SU-DHL-6 (cell line): ENCODE measurements around the gene ACAP1.

Experiments used
- H2AFZ ChIP-seq: fragments of 200-600 bp; sonication (generic); 2 replicates; pipeline ENCODE4 v1.6.1; 2014; ENCODE audit warnings: low read depth, mild to moderate bottlenecking, moderate library complexity, mixed read lengths, antibody characterized with exemption, low read length; ENCODE audit not compliant: severe bottlenecking
- H3F3A ChIP-seq: fragments of 200-600 bp; shearing (Covaris generic); 2 replicates; pipeline ENCODE4 v1.6.0; 2016; ENCODE audit warnings: antibody characterized with exemption, mild to moderate bottlenecking; ENCODE audit not compliant: insufficient read depth
- H3K27ac ChIP-seq: fragments of 200-600 bp; sonication (generic); 2 replicates; pipeline ENCODE4 v1.5.1; 2016; ENCODE audit warnings: low read depth, mild to moderate bottlenecking, low read length, moderate library complexity, mixed read lengths
- H3K27me3 ChIP-seq: fragments of 200-600 bp; sonication (generic), shearing (Covaris generic); 2 replicates; pipeline ENCODE4 v1.6.0; 2014; ENCODE audit warnings: mild to moderate bottlenecking, low read length
- H3K36me3 ChIP-seq: fragments of 200-600 bp; sonication (generic); 2 replicates; pipeline ENCODE4 v1.6.1; 2014; ENCODE audit warnings: mild to moderate bottlenecking, low read length, mixed read lengths
- H3K4me2 ChIP-seq: fragments of 300-600, 200-600 bp; shearing (Covaris generic), sonication (generic); 2 replicates; pipeline ENCODE4 v1.6.0; 2014; ENCODE audit warnings: low read length, low read depth, mild to moderate bottlenecking; ENCODE audit not compliant: poor library complexity, severe bottlenecking
- H3K4me3 ChIP-seq: fragments of 200-600 bp; sonication (generic); 2 replicates; pipeline ENCODE4 v1.5.1; 2014; ENCODE audit warnings: antibody characterized with exemption, low read length, mild to moderate bottlenecking, mixed read lengths; ENCODE audit not compliant: insufficient read depth, poor library complexity, severe bottlenecking
- H3K79me2 ChIP-seq: fragments of 200-600 bp; sonication (generic); 2 replicates; pipeline ENCODE4 v1.6.1; 2014; ENCODE audit warnings: mild to moderate bottlenecking, low read length, moderate library complexity; ENCODE audit not compliant: insufficient read depth
- H3K9ac ChIP-seq: fragments of 200-600 bp; sonication (generic); 2 replicates; pipeline ENCODE4 v1.7.0; 2014; ENCODE audit warnings: mild to moderate bottlenecking, low read length
- H3K9me2 ChIP-seq: fragments of 200-600 bp; sonication (generic); replicated peaks from 2 replicates; pipeline ENCODE4 v1.6.1; 2014; ENCODE audit warnings: low read length; ENCODE audit not compliant: insufficient read depth
- H3K9me3 ChIP-seq: fragments of 200-600 bp; sonication (generic); 2 replicates; pipeline ENCODE4 v1.6.1; 2014; ENCODE audit warnings: low read length, mixed read lengths; ENCODE audit not compliant: insufficient read depth
- H4K20me1 ChIP-seq: fragments of 200-600 bp; sonication (generic); 2 replicates; pipeline ENCODE4 v1.6.1; 2014; ENCODE audit warnings: low read depth, mild to moderate bottlenecking, antibody characterized with exemption, low read length, moderate library complexity, mixed read lengths
- CTCF ChIP-seq: fragments of 200-600 bp; sonication (generic); IDR thresholded peaks from one replicate; pipeline ENCODE4 v1.5.1; 2017; ENCODE audit warnings: antibody characterized with exemption, mild to moderate bottlenecking, low read length, moderate library complexity; ENCODE audit not compliant: insufficient read depth, poor library complexity, severe bottlenecking
- EZH2phosphoT487 ChIP-seq: fragments of 200-600 bp; sonication (generic), shearing (Covaris generic); conservative IDR thresholded peaks from 2 replicates; pipeline ENCODE4 v1.6.1; 2018; ENCODE audit warnings: mild to moderate bottlenecking, antibody characterized with exemption, low read length, moderate library complexity, mixed read lengths

ACAP1 gene

GRCh38 chr17:7306911-7307685, 29.2 kb upstream of the ACAP1 start, which contains the start of gene EIF5A:
Gene EIF5A (plus strand): TSS chr17:7307628. CDS start chr17:7309636, 2,008 bp downstream.
- Histone ChIP-seq H4K20me1 (peaks cover 19% of the 10 kb centered on the region), H2AFZ (peak within 1 kb of the TSS; percentile 91), H3K9ac (peak within 1 kb of the TSS; percentile 96), H3K4me2 (peak within 1 kb of the TSS; percentile 88), H3F3A (peaks cover 43% of the 10 kb centered on the region), H3K36me3 (peaks cover 24% of the 10 kb centered on the region), H3K27me3 (no peaks in the 10 kb centered on the region), H3K79me2 (peaks cover 38% of the 10 kb centered on the region), H3K27ac (peak within 1 kb of the TSS; percentile 93), H3K9me2 (no peaks in the 10 kb centered on the region), H3K9me3 (no peaks in the 10 kb centered on the region), H3K4me3 (peak within 1 kb of the TSS; percentile 86)
- no peak for TF ChIP-seq EZH2phosphoT487
- TF ChIP-seq CTCF: no peak

- Histone ChIP-seq H3K36me3 (peaks cover 24% of the 10 kb centered on the region), H3K4me2 (peak overlapping the region; percentile 88), H2AFZ (no peak overlapping the region), H3K27ac (peak overlapping the region; percentile 93), H3K9me3 (no peaks in the 10 kb centered on the region), H3K9ac (peak overlapping the region; percentile 96), H3K4me3 (peak overlapping the region; percentile 86), H4K20me1 (peaks cover 19% of the 10 kb centered on the region), H3K9me2 (no peaks in the 10 kb centered on the region), H3F3A (peaks cover 51% of the 10 kb centered on the region), H3K27me3 (no peaks in the 10 kb centered on the region), H3K79me2 (peaks cover 38% of the 10 kb centered on the region)
- TF ChIP-seq CTCF (no peak), EZH2phosphoT487 (no peak)
Measured at GRCh38 chr17:7307686-7308624, 28.4 kb upstream of the ACAP1 start.

GRCh38 chr17:7308625-7309433, 27.5 kb upstream of the ACAP1 start:
- Histone ChIP-seq H2AFZ (no peak overlapping the region), H3K79me2 (peaks cover 38% of the 10 kb centered on the region), H3F3A (peaks cover 60% of the 10 kb centered on the region), H3K9ac (peak overlapping the region; percentile 96), H4K20me1 (peaks cover 19% of the 10 kb centered on the region), H3K4me2 (peak overlapping the region; percentile 88), H3K27ac (peak overlapping the region; percentile 93), H3K4me3 (peak overlapping the region; percentile 86), H3K36me3 (peaks cover 24% of the 10 kb centered on the region), H3K9me2 (no peaks in the 10 kb centered on the region), H3K27me3 (no peaks in the 10 kb centered on the region), H3K9me3 (no peaks in the 10 kb centered on the region)
- no peak for TF ChIP-seq CTCF
- TF ChIP-seq EZH2phosphoT487: no peak
